GM12872 (cell line): ENCODE results near the gene CLHC1.

Source experiments
- TF ChIP-seq, protein P1 (sequence below): IDR thresholded peaks from 3 replicates; pipeline ENCODE4 v1.5.1; 2011; ENCODE audit warnings: low read depth, mild to moderate bottlenecking, low read length, moderate library complexity; ENCODE audit not compliant: insufficient read depth

CLHC1 gene

DNA sequence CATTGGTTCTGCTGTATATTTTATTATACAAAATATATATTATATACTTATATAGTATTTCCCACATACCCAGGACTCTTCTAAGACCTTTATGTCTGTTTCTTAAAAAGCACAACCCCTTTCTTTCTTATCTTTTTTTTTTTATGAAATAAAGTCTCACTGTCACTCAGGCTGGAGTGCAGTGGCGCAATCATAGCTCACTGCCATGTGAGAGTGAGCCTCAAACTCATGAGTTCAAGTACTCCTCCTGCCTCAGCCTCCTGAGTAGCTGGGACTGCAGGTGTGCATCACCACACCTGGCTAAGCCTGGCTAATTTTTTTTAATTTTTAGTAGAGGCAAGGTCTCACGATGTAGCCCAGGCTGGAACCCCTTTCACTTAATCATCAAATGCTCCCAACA is 72.3 kb downstream of the CLHC1 start:
- TF ChIP-seq, protein P1, sequence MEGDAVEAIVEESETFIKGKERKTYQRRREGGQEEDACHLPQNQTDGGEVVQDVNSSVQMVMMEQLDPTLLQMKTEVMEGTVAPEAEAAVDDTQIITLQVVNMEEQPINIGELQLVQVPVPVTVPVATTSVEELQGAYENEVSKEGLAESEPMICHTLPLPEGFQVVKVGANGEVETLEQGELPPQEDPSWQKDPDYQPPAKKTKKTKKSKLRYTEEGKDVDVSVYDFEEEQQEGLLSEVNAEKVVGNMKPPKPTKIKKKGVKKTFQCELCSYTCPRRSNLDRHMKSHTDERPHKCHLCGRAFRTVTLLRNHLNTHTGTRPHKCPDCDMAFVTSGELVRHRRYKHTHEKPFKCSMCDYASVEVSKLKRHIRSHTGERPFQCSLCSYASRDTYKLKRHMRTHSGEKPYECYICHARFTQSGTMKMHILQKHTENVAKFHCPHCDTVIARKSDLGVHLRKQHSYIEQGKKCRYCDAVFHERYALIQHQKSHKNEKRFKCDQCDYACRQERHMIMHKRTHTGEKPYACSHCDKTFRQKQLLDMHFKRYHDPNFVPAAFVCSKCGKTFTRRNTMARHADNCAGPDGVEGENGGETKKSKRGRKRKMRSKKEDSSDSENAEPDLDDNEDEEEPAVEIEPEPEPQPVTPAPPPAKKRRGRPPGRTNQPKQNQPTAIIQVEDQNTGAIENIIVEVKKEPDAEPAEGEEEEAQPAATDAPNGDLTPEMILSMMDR: no peak

DNA sequence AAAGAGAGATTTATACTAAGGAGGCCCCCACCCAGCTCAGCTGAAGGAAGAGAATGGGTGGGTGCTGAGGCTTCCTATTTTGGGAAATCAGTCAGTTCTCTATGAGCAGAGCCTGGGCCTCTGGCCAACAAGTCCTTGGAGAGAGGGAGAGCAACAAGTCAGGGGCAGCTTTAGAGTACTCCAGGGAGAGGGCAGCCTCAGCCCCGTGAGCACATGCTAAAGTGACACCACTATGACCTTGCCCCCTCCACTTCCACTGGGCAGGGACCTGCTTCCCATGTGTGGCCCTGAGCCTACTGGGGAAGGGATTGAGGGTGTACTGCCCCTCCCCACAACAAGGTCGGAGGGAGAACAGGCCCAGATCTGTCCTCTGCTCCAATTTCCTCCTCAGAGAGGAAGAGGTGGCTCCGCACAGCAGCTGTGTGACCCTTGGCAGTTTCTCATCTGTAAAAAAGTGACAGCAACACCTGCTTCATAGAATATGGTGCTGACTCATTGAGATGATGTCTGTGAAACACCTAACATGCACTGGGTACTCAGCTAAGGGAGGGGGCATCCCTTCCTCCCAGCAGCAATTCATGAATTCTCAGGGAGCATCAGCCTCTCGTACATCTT is 72.9 kb downstream of the CLHC1 start:
- TF ChIP-seq, protein P1: no peak

DNA sequence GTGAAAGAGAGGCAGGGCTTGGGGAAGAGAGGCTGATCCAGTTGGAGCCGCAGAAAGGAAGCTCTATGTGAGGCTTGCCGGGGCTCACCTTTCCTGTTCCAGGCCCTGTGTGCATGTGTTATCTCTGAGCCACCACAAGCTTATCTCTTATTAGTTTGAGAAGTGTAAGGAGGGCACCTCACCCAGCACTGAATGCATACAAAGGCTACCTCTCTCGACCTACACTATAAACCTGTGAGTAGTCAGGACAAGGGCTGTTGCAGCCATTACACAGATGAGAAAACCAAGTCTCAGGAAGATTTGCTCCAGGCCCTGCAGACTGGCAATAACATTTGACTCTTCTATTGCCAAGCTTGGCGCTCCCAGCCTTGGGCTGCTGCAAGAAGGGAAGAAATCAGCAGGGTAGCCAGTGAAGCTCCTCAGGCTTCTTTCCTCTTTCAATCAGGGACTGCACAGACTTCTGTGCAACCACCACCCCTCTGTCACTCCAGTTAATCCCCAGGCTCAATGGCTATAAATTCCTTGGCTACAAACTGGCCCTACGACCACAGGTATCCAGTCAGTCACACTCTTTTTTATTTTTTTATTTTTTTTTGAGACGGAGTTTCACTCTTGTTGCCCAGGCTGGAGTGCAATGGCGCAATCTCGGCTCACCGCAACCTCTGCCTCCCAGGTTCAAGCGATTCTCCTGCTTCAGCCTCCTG is 73.8 kb downstream of the CLHC1 start:
- TF ChIP-seq, protein P1: no peak

DNA sequence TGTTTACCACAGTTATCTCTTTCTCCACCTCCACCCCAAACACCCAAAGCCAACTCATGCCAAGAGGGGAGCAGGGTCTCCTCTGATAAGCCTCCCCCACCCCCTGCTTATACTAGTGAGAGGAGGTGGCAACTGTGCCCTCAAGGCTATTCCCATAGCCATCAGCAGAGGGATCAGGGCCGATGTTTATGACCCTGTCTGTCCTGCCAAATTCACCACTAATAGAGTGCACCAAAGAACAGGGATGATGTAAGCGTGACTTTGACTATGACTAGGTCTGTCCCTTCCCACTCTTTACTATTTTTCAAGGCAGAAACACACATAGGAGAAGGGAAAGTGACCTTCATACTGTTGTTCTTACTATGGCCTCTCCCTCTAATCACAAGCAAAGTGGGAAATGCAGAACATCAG is 74.6 kb downstream of the CLHC1 start:
- TF ChIP-seq, protein P1: no peak

DNA sequence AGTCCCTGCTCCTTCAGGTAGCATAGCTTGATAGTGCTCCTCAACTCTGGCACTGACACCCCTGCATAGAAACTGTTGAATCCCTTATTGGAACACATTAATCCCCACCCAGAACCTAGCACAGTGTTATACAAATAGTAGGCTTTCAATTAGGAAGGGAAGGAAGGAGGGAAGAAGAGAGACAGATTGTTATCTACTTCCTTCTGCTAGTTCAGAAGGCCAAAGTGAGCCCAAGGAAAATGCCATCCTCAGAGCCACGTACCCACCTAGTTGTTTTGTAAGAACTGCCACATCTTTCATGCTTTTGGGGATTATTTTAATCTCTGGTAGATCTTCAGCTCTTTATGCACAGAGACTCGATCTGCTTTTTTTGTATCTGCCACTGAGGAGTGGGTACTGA is 75.1 kb downstream of the CLHC1 start:
- TF ChIP-seq, protein P1: no peak

DNA sequence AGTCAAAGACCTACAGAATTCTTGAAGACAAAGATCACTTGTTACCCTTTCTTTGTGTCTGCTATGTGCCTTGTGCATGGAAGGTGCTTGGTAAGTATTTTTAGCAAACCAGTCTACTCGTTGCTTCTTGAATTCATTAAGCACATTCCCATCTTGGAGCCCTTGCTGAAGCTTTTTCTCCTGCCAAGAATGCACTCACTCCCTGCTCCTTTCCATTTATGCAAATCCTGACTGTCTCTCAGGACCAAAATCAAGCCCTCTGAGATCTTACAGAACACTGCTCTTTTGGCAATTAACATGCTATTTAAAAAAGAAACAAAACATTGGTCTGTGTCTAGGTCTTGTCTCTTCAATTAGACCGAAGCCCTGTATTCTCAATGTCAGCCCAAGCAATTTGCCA is 75.8 kb downstream of the CLHC1 start:
- TF ChIP-seq, protein P1: no peak

DNA sequence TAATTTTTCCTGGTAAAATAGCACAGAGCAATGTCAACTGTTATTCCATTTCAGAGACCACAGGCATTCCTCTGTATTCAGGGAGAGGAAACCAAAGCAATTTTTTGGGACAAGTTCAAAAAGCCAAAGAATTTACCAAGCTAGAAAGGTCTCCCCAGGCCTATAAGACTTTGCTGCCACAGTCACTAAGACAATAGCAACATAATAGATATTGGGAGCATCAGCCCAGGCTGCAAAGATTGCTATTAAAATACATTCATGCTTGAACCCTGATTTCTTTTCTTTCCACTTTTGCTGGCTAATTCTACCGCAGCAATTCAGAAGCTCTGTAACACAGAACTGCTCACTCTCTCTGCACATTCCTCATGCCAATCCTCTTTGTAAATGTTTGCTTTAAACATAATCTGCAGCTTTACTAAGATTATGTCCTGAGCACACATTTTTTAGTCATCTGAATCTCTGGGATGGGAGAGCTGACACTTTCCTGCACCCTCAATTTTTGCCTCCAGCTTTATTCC is 76.3 kb downstream of the CLHC1 start:
- TF ChIP-seq, protein P1: no peak
